HFFc6 (cell line): ENCODE measurements around the gene LAT. TPM values are rescaled to one million over a fixed set of nuclear protein-coding genes. Genes with fewer than 3 reads are reported as not detected.

Source experiments
- DNase-seq: peaks from one replicate; pipeline ENCODE4 v3.0.0-alpha.2; 2018
- H3K27ac Mint-ChIP-seq: 2 replicates; pipeline ENCODE4 v1.8.0; 2020; ENCODE audit warnings: mild to moderate bottlenecking, mixed read lengths
- H3K27me3 Mint-ChIP-seq: 2 replicates; pipeline ENCODE4 v1.8.0; 2021; ENCODE audit warnings: mild to moderate bottlenecking, moderate library complexity, mixed read lengths; ENCODE audit not compliant: insufficient read depth
- H3K36me3 Mint-ChIP-seq: 2 replicates; pipeline ENCODE4 v1.8.0; 2021; ENCODE audit warnings: low read depth, mixed read lengths
- H3K4me1 Mint-ChIP-seq: 2 replicates; pipeline ENCODE4 v1.8.0; 2020; ENCODE audit warnings: low read depth, mixed read lengths
- H3K4me3 Mint-ChIP-seq: 2 replicates; pipeline ENCODE4 v1.8.0; 2020; ENCODE audit warnings: mild to moderate bottlenecking, moderate library complexity, mixed read lengths
- H3K9me3 Mint-ChIP-seq: 2 replicates; pipeline ENCODE4 v1.8.0; 2020; ENCODE audit warnings: mild to moderate bottlenecking, mixed read lengths
- CTCF ChIP-seq: fragments of 200-600 bp; sonication (generic); IDR thresholded peaks from 2 replicates; pipeline ENCODE4 v1.5.0; 2021; ENCODE audit warnings: antibody characterized with exemption, mild to moderate bottlenecking
- total RNA-seq, 6 experiments: library from RNA; stranded (reverse); fragmentation: NEBNext Ultra II Directional; extraction: Animal tissue kit (Norgen Biotek cat#: 25700); gene quantifications; 2 replicates in 1 of 6; 3 replicates in 5 of 6; pipeline ENCODE4 v1.2.3, GENCODE V29; 2021

The LAT gene
- total RNA-seq, 6 experiments from 2014 or later, result 2.9 to 5.0 (median 4.4) TPM

GRCh38 chr16:28984091-28984490, 761 bp upstream of the LAT start:
- H3K27ac Mint-ChIP-seq, result no peak overlapping the region
- DNase-seq, result no peak
- H3K36me3 Mint-ChIP-seq, result peaks cover 23% of the 10 kb centered on the region
- H3K4me1 Mint-ChIP-seq, result no peaks in the 10 kb centered on the region
- no peak for TF ChIP-seq CTCF
- H3K27me3 Mint-ChIP-seq, result no peaks in the 10 kb centered on the region; the same call in 1 of the 2 replicates
- no peak overlapping the region for H3K4me3 Mint-ChIP-seq
- H3K9me3 Mint-ChIP-seq, result peaks cover 8% of the 10 kb centered on the region

- Mint-ChIP-seq H3K36me3 (peaks cover 23% of the 10 kb centered on the region), H3K9me3 (peaks cover 8% of the 10 kb centered on the region), H3K4me3 (no peak overlapping the region), H3K27me3 (no peaks in the 10 kb centered on the region; the same call in 1 of the 2 replicates), H3K27ac (no peak overlapping the region), H3K4me1 (peaks cover 4% of the 10 kb centered on the region; the same call in 1 of the 2 replicates)
- no peak for DNase-seq
- TF ChIP-seq CTCF, result no peak
Measured at GRCh38 chr16:28985211-28986041, 574 bp downstream of the LAT start.

GRCh38 chr16:28986046-28986445, 1.2 kb downstream of the LAT start:
- H3K27me3 Mint-ChIP-seq, result no peaks in the 10 kb centered on the region; the same call in 1 of the 2 replicates
- peaks cover 7% of the 10 kb centered on the region; the same call in 1 of the 2 replicates for H3K4me1 Mint-ChIP-seq
- H3K4me3 Mint-ChIP-seq, result no peak overlapping the region
- H3K36me3 Mint-ChIP-seq, result peaks cover 20% of the 10 kb centered on the region
- H3K27ac Mint-ChIP-seq, result no peak overlapping the region
- H3K9me3 Mint-ChIP-seq, result peaks cover 8% of the 10 kb centered on the region
- no peak for TF ChIP-seq CTCF
- no peak for DNase-seq

GRCh38 chr16:28986492-28986891, 1.6 kb downstream of the LAT start:
- TF ChIP-seq CTCF, result no peak
- peaks cover 8% of the 10 kb centered on the region for H3K9me3 Mint-ChIP-seq
- peaks cover 7% of the 10 kb centered on the region; the same call in 1 of the 2 replicates for H3K4me1 Mint-ChIP-seq
- no peak overlapping the region for H3K4me3 Mint-ChIP-seq
- H3K27ac Mint-ChIP-seq, result no peak overlapping the region
- H3K27me3 Mint-ChIP-seq, result no peaks in the 10 kb centered on the region; the same call in 1 of the 2 replicates
- peaks cover 17% of the 10 kb centered on the region for H3K36me3 Mint-ChIP-seq
- no peak for DNase-seq

GRCh38 chr16:28987170-28987853, 2.5 kb downstream of the LAT start:
- H3K27ac Mint-ChIP-seq, result no peak overlapping the region

More at GRCh38 chr16:28987170-28987853, 2.5 kb downstream of the LAT start:
- DNase-seq, result no peak
- Mint-ChIP-seq H3K4me1 (peaks cover 7% of the 10 kb centered on the region; the same call in 1 of the 2 replicates), H3K36me3 (peaks cover 10% of the 10 kb centered on the region), H3K4me3 (no peak overlapping the region), H3K27me3 (peaks cover under 1% of the 10 kb centered on the region; the same call in 1 of the 2 replicates), H3K9me3 (peaks cover 8% of the 10 kb centered on the region)
- TF ChIP-seq CTCF, result no peak
